GM23338 (cell line): ENCODE measurements around the gene NTNG2. TPM values are rescaled to one million over a fixed set of nuclear protein-coding genes. Genes with fewer than 3 reads are reported as not detected.

Experiments
- ATAC-seq: fragments of 200-7000 bp; cut with Tn5 transposase; 3 replicates; pipeline ENCODE4 v1.9.1; 2020
- DNase-seq: peaks from one replicate; pipeline ENCODE4 v3.0.0-alpha.2; 2015; ENCODE audit warnings: low spot score
- H2AFZ ChIP-seq: fragments of 200-600 bp; sonication (generic); 2 replicates; pipeline ENCODE4 v1.8.0; 2016; ENCODE audit warnings: antibody characterized with exemption, mild to moderate bottlenecking, moderate library complexity
- H3F3A ChIP-seq: fragments of 200-600 bp; sonication (generic); replicated peaks from 2 replicates; pipeline ENCODE4 v1.8.0; 2017; ENCODE audit warnings: antibody characterized with exemption, mixed run types, low read depth
- H3K27ac ChIP-seq: fragments of 200-600 bp; sonication (generic); 2 replicates; pipeline ENCODE4 v1.6.1; 2016; ENCODE audit warnings: low read depth
- H3K27me3 ChIP-seq: fragments of 200-600 bp; sonication (generic); 2 replicates; pipeline ENCODE4 v1.8.0; 2016; ENCODE audit warnings: mild to moderate bottlenecking, mixed run types, moderate library complexity; ENCODE audit not compliant: insufficient read depth
- H3K36me3 ChIP-seq: fragments of 200-600 bp; sonication (generic); 2 replicates; pipeline ENCODE4 v1.8.0; 2016; ENCODE audit warnings: mild to moderate bottlenecking; ENCODE audit not compliant: insufficient read depth
- H3K4me1 ChIP-seq: fragments of 200-600 bp; sonication (generic); 2 replicates; pipeline ENCODE4 v1.8.0; 2016; ENCODE audit warnings: mild to moderate bottlenecking, moderate library complexity; ENCODE audit not compliant: insufficient read depth
- H3K4me2 ChIP-seq: fragments of 200-600 bp; sonication (generic); 2 replicates; pipeline ENCODE4 v1.7.1; 2017; ENCODE audit warnings: mixed run types
- H3K4me3 ChIP-seq: fragments of 200-600 bp; sonication (generic); 2 replicates; pipeline ENCODE4 v1.6.1; 2016; ENCODE audit warnings: mixed run types
- H3K79me2 ChIP-seq: fragments of 200-600 bp; sonication (generic); replicated peaks from 2 replicates; pipeline ENCODE4 v1.8.0; 2017; ENCODE audit warnings: mild to moderate bottlenecking; ENCODE audit not compliant: insufficient read depth
- H3K9me2 ChIP-seq: fragments of 200-600 bp; sonication (generic); 2 replicates; pipeline ENCODE4 v1.8.0; 2017; ENCODE audit not compliant: insufficient read depth
- H4K20me1 ChIP-seq: fragments of 200-600 bp; sonication (generic); replicated peaks from 2 replicates; pipeline ENCODE4 v1.8.0; 2017; ENCODE audit warnings: mild to moderate bottlenecking; ENCODE audit not compliant: insufficient read depth
- H3K27ac Mint-ChIP-seq: 2 replicates; pipeline ENCODE4 v1.8.0; 2020; ENCODE audit warnings: inconsistent platforms, mild to moderate bottlenecking, moderate library complexity, mixed read lengths
- H3K27me3 Mint-ChIP-seq: 3 replicates; pipeline ENCODE4 v1.8.0; 2022; ENCODE audit warnings: low read depth, mild to moderate bottlenecking, moderate library complexity, mixed read lengths, inconsistent platforms; ENCODE audit not compliant: insufficient read depth, poor library complexity
- H3K36me3 Mint-ChIP-seq: 3 replicates; pipeline ENCODE4 v1.8.0; 2021; ENCODE audit warnings: low read depth, mild to moderate bottlenecking, inconsistent platforms, moderate library complexity, mixed read lengths
- H3K4me1 Mint-ChIP-seq: 3 replicates; pipeline ENCODE4 v1.8.0; 2020; ENCODE audit warnings: mild to moderate bottlenecking, inconsistent platforms, mixed read lengths
- H3K4me3 Mint-ChIP-seq: 3 replicates; pipeline ENCODE4 v1.8.0; 2021; ENCODE audit warnings: moderate library complexity, mild to moderate bottlenecking, inconsistent platforms, mixed read lengths
- H3K9me3 Mint-ChIP-seq: 3 replicates; pipeline ENCODE4 v1.8.0; 2020; ENCODE audit warnings: moderate library complexity, mild to moderate bottlenecking, inconsistent platforms, mixed read lengths
- CREB1 ChIP-seq: fragments of 250-450 bp; sonication (Bioruptor Pico); IDR thresholded peaks from 2 replicates; pipeline ENCODE4 v1.5.0; 2020; ENCODE audit warnings: low read depth, mild to moderate bottlenecking, moderate library complexity
- EZH2 ChIP-seq: fragments of 200-600 bp; sonication (generic); IDR thresholded peaks from one replicate; pipeline ENCODE4 v1.8.0; 2017; ENCODE audit warnings: antibody characterized with exemption, mild to moderate bottlenecking, low read depth; ENCODE audit not compliant: unreplicated experiment
- JUNB ChIP-seq: IDR thresholded peaks from one replicate; pipeline ENCODE4 v1.6.1; 2016; ENCODE audit warnings: antibody characterized with exemption; ENCODE audit not compliant: unreplicated experiment
- NANOG ChIP-seq: IDR thresholded peaks from 2 replicates; pipeline ENCODE4 v1.6.1; 2016; ENCODE audit warnings: antibody characterized with exemption, borderline replicate concordance
- POLR2AphosphoS5 ChIP-seq: IDR thresholded peaks from 2 replicates; pipeline ENCODE4 v1.6.1; 2016; ENCODE audit warnings: antibody characterized with exemption, low read depth
- REST ChIP-seq: IDR thresholded peaks from one replicate; pipeline ENCODE4 v1.6.1; 2018; ENCODE audit warnings: antibody characterized with exemption; ENCODE audit not compliant: unreplicated experiment
- STAT1 ChIP-seq: IDR thresholded peaks from one replicate; pipeline ENCODE4 v1.6.1; 2016; ENCODE audit warnings: antibody characterized with exemption; ENCODE audit not compliant: unreplicated experiment
- ZNF114 ChIP-seq: fragments of 250-450 bp; sonication (Bioruptor Pico); IDR thresholded peaks from 2 replicates; pipeline ENCODE4 v1.5.0; 2020; ENCODE audit warnings: mild to moderate bottlenecking, moderate library complexity
- ZNF331 ChIP-seq: fragments of 250-450 bp; sonication (Bioruptor Pico); IDR thresholded peaks from 2 replicates; pipeline ENCODE4 v1.5.0; 2020; ENCODE audit warnings: low read depth, mild to moderate bottlenecking, moderate library complexity
- polyA plus RNA-seq: library from polyadenylated mRNA; unstranded; fragments of >200 nt; fragmentation: Nextera tagmentation; extraction: Ambion mirVana; gene quantifications from 2 replicates; pipeline ENCODE4 v1.2.1, GENCODE V29; 2016
- total RNA-seq: library from RNA; depleted of rRNA; stranded (reverse); fragments of >200 nt; shearing (Covaris generic); gene quantifications from 2 replicates; pipeline ENCODE4 v1.2.3, GENCODE V29; 2014
- TF ChIP-seq, protein P1 (sequence below), 2 experiments: fragments of 200-600 bp in 1 of 2; sonication (generic) in 1 of 2; conservative IDR thresholded peaks; 2 replicates each; pipeline versions ENCODE4 v1.5.1 to v1.6.1; 2016 to 2017; ENCODE audit warnings: antibody characterized with exemption in 2 of 2, low read depth in 2 of 2, mild to moderate bottlenecking in 2 of 2, moderate library complexity in 1 of 2

Gene NTNG2
- total and polyA plus RNA-seq, 2 experiments from 2014 or later: 0.99 to 1.7 TPM

GRCh38 chr9:132167192-132167591, 5.3 kb downstream of the NTNG2 start (continued):
- no peak for TF ChIP-seq REST
- TF ChIP-seq EZH2: no peak
- TF ChIP-seq CREB1 (CRISPR knock-in tag): no peak

- no peaks in the 10 kb centered on the region for H3K9me3 Mint-ChIP-seq
- H3K4me3 Mint-ChIP-seq: no peak overlapping the region
- no peak overlapping the region for H3K27ac Mint-ChIP-seq
- H3K27me3 Mint-ChIP-seq: peaks cover 41% of the 10 kb centered on the region
- Histone ChIP-seq H3K79me2 (no peaks in the 10 kb centered on the region), H4K20me1 (no peaks in the 10 kb centered on the region; the same call in 1 of the 2 replicates), H3K27ac (no peak overlapping the region), H2AFZ (no peak overlapping the region), H3K4me2 (no peak overlapping the region), H3K9me2 (no peaks in the 10 kb centered on the region), H3K4me1 (peaks cover 10% of the 10 kb centered on the region), H3K36me3 (no peaks in the 10 kb centered on the region), H3K4me3 (no peak overlapping the region), H3F3A (no peaks in the 10 kb centered on the region), H3K27me3 (peaks cover 32% of the 10 kb centered on the region)
- H3K36me3 Mint-ChIP-seq: no peaks in the 10 kb centered on the region; the same call in 2 of the 3 replicates
- H3K4me1 Mint-ChIP-seq: peaks cover 23% of the 10 kb centered on the region
- DNase-seq: no peak
- no peak for TF ChIP-seq EZH2
- TF ChIP-seq POLR2AphosphoS5: no peak
- no peak for TF ChIP-seq STAT1
- no peak for TF ChIP-seq JUNB
- no peak for TF ChIP-seq ZNF331 (CRISPR knock-in tag)
- TF ChIP-seq ZNF114: no peak
- TF ChIP-seq, protein P1, sequence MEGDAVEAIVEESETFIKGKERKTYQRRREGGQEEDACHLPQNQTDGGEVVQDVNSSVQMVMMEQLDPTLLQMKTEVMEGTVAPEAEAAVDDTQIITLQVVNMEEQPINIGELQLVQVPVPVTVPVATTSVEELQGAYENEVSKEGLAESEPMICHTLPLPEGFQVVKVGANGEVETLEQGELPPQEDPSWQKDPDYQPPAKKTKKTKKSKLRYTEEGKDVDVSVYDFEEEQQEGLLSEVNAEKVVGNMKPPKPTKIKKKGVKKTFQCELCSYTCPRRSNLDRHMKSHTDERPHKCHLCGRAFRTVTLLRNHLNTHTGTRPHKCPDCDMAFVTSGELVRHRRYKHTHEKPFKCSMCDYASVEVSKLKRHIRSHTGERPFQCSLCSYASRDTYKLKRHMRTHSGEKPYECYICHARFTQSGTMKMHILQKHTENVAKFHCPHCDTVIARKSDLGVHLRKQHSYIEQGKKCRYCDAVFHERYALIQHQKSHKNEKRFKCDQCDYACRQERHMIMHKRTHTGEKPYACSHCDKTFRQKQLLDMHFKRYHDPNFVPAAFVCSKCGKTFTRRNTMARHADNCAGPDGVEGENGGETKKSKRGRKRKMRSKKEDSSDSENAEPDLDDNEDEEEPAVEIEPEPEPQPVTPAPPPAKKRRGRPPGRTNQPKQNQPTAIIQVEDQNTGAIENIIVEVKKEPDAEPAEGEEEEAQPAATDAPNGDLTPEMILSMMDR (conservative IDR thresholded peaks at IDR 0.05; ENCODE audit: low read depth in 2 of 2): no peak
- TF ChIP-seq REST: no peak
- TF ChIP-seq CREB1 (CRISPR knock-in tag): no peak
- no peak for TF ChIP-seq NANOG
- ATAC-seq: no peak
Observed at GRCh38 chr9:132168347-132168746, 6.5 kb downstream of the NTNG2 start.
